ENCODE measurements around the gene CDC42BPB. TPM values are rescaled to one million over a fixed set of nuclear protein-coding genes. Genes with fewer than 3 reads are reported as not detected.
"Not testable (repeated sequence)": the region's sequence is repeated elsewhere in the genome, so short reads cannot be mapped to it uniquely, and the experiment has no call there.

Gene CDC42BPB
- total RNA-seq, 1 donor from 2014 or later: 1.6 TPM

- no peak for DNase-seq (ENCODE audit: low spot score)
- intact Hi-C loops (cut with micrococcal nuclease): no loop called here
- Mint-ChIP-seq H3K9me3 (no peaks in the 10 kb centered on the region), H3K27ac (peak overlapping the region; percentile 72), H3K36me3 (ENCODE audit: low read depth) (peaks cover 49% of the 10 kb centered on the region), H3K4me1 (ENCODE audit: low read depth) (peaks cover 23% of the 10 kb centered on the region), H3K4me3 (no peak overlapping the region), H3K27me3 (ENCODE audit: insufficient read depth) (no peaks in the 10 kb centered on the region)
These were observed 156.4 kb downstream of the CDC42BPB start for GRCh38 chr14:102900631-102901571.

- Mint-ChIP-seq H3K4me1 (ENCODE audit: low read depth) (peaks cover 23% of the 10 kb centered on the region), H3K9me3 (no peaks in the 10 kb centered on the region), H3K4me3 (no peak overlapping the region), H3K27ac (peak overlapping the region; percentile 23), H3K27me3 (ENCODE audit: insufficient read depth) (no peaks in the 10 kb centered on the region), H3K36me3 (ENCODE audit: low read depth) (peaks cover 49% of the 10 kb centered on the region)
- DNase-seq (ENCODE audit: low spot score): no peak
- intact Hi-C loops (cut with micrococcal nuclease): no loop called here
These were observed 157.8 kb downstream of the CDC42BPB start for GRCh38 chr14:102899516-102899900.

GRCh38 chr14:102898776-102899515, 158.4 kb downstream of the CDC42BPB start:
- Mint-ChIP-seq H3K36me3 (ENCODE audit: low read depth) (peaks cover 46% of the 10 kb centered on the region), H3K27me3 (ENCODE audit: insufficient read depth) (no peaks in the 10 kb centered on the region), H3K9me3 (no peaks in the 10 kb centered on the region), H3K4me1 (ENCODE audit: low read depth) (peaks cover 23% of the 10 kb centered on the region), H3K27ac (peak overlapping the region; percentile 62), H3K4me3 (no peak overlapping the region)
- no peak for DNase-seq (ENCODE audit: low spot score)
- intact Hi-C loops (cut with micrococcal nuclease): no loop called here

DNA sequence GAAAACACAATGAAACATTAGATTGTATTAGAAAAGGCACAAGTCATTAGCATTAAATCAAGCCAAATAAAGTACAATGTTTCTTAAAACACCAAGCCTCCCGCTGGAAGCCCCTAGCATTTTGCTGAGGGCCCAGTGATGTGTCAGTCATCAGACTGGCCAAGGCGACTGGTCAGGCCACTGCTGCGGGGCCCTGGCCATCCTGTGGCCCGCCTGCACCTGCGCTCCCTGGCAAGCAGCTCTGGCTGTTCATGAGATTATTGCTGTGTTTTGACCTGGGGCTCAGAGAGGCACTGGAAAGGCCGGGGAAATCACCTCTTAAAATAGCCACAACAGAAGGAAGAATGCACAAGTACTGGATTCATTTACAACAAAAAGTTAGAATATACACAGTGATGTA, 159.1 kb downstream of the CDC42BPB start:
- no peaks in the 10 kb centered on the region for H3K27me3 Mint-ChIP-seq (ENCODE audit: insufficient read depth)
- H3K4me1 Mint-ChIP-seq (ENCODE audit: low read depth): peaks cover 23% of the 10 kb centered on the region
- DNase-seq (ENCODE audit: low spot score): no peak
- H3K4me3 Mint-ChIP-seq: no peak overlapping the region
- peak overlapping the region; percentile 62 for H3K27ac Mint-ChIP-seq
- H3K9me3 Mint-ChIP-seq: no peaks in the 10 kb centered on the region
- H3K36me3 Mint-ChIP-seq (ENCODE audit: low read depth): peaks cover 45% of the 10 kb centered on the region
- intact Hi-C loops (cut with micrococcal nuclease): no loop called here

DNA sequence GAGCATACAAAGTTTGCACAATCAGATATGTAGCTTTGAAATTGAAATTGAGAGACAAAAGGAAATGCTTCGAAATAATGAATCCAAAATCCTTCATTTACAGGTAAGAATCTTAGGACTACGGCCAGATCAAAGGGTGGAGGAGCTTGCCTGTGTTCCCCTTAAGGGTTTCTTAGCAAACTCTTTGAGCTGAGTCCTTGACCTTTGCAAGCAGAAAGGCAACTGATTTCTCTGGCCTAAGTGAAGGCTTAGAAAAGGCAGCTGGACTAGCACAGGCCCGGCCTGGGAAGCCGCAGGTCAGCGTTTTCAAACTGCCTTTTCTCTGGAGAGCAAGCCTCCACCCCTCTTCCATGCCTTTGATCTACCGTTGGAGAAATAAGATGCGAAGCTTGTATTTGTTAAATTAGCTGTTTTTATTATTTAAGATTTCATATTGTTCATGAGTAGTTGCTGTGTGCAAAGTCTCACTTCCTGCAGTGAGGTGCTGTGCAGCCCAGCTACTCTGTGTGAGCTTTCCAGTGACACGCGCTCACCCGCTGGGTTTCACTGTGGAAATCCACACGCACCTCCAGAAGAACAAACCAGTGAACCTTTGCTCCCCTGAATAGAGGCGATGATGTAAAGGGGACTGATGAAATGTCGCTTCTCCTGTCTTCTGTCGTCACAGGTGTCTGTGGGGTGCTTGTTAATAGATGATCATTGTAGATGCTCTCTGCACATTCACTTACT, 159.9 kb downstream of the CDC42BPB start:
- Mint-ChIP-seq H3K4me3 (no peak overlapping the region), H3K27me3 (ENCODE audit: insufficient read depth) (no peaks in the 10 kb centered on the region), H3K4me1 (ENCODE audit: low read depth) (peaks cover 23% of the 10 kb centered on the region), H3K9me3 (no peaks in the 10 kb centered on the region), H3K36me3 (ENCODE audit: low read depth) (peaks cover 43% of the 10 kb centered on the region), H3K27ac (peak overlapping the region; percentile 77)
- no peak for DNase-seq (ENCODE audit: low spot score)
- intact Hi-C loops (cut with micrococcal nuclease): no loop called here

DNA sequence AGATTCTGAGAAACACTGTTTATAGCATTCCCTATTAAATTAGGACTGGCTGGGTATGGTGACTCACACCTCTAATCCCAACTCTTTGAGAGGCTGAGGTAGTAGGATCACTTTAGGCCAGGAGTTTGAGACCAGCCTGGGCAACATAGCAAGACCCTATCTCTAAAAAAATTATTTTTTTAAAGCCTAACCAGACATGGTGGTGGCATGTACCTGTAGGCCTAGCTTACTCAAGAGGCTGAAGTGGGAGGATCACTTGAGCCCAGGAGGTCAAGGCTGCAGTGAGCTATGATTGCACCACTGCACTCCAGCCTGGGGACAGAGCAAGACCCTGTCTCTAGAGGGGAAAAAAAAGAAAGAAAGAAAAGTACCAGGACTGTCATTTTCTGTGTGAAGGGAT, 160.6 kb downstream of the CDC42BPB start:
- H3K4me3 Mint-ChIP-seq; intact Hi-C loops (cut with micrococcal nuclease); H3K9me3 Mint-ChIP-seq; H3K27ac Mint-ChIP-seq; H3K27me3 Mint-ChIP-seq (ENCODE audit: insufficient read depth); DNase-seq (ENCODE audit: low spot score): not testable (repeated sequence)
- Mint-ChIP-seq H3K4me1 (ENCODE audit: low read depth) (peaks cover 23% of the 10 kb centered on the region), H3K36me3 (ENCODE audit: low read depth) (peaks cover 42% of the 10 kb centered on the region)

DNA sequence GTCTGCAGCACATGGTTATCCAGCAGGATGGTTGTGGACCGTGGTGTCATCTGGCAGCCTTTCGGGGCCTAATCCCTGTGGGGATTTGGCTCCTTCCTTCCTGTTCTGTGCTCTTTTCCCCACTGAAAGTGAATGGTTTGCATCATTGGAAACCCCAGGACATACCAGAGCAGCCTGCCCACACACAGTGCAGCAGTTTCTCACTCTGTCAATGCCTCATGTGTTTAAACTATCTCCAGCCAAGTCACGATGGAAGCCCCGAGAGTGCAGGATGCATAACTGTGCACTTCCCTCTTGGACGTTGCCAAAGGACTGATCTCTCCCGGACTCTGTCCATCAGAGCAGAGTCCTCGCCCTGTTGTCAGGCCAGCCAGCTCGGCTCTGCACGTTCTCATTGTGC, 163.9 kb downstream of the CDC42BPB start:
- H3K4me1 Mint-ChIP-seq (ENCODE audit: low read depth): peaks cover 8% of the 10 kb centered on the region
- H3K36me3 Mint-ChIP-seq (ENCODE audit: low read depth): peaks cover 42% of the 10 kb centered on the region
- H3K27ac Mint-ChIP-seq: no peak overlapping the region
- DNase-seq (ENCODE audit: low spot score): no peak
- intact Hi-C loops (cut with micrococcal nuclease): loop anchor here (1.0 kb wide), 1 partner anchor 62 kb away; no protein-coding TSS in a partner anchor
- H3K27me3 Mint-ChIP-seq (ENCODE audit: insufficient read depth): no peaks in the 10 kb centered on the region
- no peak overlapping the region for H3K4me3 Mint-ChIP-seq
- no peaks in the 10 kb centered on the region for H3K9me3 Mint-ChIP-seq

GRCh38 chr14:102892651-102893050, 164.7 kb downstream of the CDC42BPB start:
- H3K27ac Mint-ChIP-seq: no peak overlapping the region
- H3K4me1 Mint-ChIP-seq (ENCODE audit: low read depth): peaks cover 4% of the 10 kb centered on the region
- no peak for DNase-seq (ENCODE audit: low spot score)
- intact Hi-C loops (cut with micrococcal nuclease): loop anchor here (1.0 kb wide), 1 partner anchor 61 kb away; no protein-coding TSS in a partner anchor
- peaks cover 41% of the 10 kb centered on the region for H3K36me3 Mint-ChIP-seq (ENCODE audit: low read depth)
- H3K27me3 Mint-ChIP-seq (ENCODE audit: insufficient read depth): no peaks in the 10 kb centered on the region
- H3K9me3 Mint-ChIP-seq: no peaks in the 10 kb centered on the region
- no peak overlapping the region for H3K4me3 Mint-ChIP-seq

- H3K36me3 Mint-ChIP-seq (ENCODE audit: low read depth): peaks cover 45% of the 10 kb centered on the region
- H3K4me3 Mint-ChIP-seq: no peak overlapping the region
- H3K4me1 Mint-ChIP-seq (ENCODE audit: low read depth): no peaks in the 10 kb centered on the region
- H3K27me3 Mint-ChIP-seq (ENCODE audit: insufficient read depth): no peaks in the 10 kb centered on the region
- no peak for DNase-seq (ENCODE audit: low spot score)
- no peaks in the 10 kb centered on the region for H3K9me3 Mint-ChIP-seq
- intact Hi-C loops (cut with micrococcal nuclease): no loop called here
- no peak overlapping the region for H3K27ac Mint-ChIP-seq
These were observed 165.8 kb downstream of the CDC42BPB start for GRCh38 chr14:102891556-102891955.

DNA sequence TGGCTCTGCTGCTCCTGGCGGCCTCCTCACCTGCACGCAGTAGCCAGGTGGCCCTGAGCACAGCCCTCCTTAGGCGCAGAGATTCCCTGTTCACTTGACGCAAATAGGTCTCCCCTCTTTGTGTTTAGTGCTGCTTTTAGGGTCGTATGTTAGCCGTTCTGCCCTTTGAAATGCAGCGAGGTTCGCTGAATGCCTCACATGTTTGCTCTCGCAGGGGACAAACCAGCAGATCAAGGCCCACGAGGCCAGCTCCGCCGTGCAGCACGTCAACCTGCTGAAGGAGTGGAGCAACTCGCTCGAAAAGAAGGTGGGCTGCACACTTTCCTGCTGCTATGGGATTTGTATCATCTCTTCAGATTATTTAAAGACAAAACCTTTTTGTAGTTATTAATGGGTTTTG, 166.2 kb downstream of the CDC42BPB start:
- Mint-ChIP-seq H3K4me3 (no peak overlapping the region), H3K36me3 (ENCODE audit: low read depth) (peaks cover 45% of the 10 kb centered on the region)

DNA sequence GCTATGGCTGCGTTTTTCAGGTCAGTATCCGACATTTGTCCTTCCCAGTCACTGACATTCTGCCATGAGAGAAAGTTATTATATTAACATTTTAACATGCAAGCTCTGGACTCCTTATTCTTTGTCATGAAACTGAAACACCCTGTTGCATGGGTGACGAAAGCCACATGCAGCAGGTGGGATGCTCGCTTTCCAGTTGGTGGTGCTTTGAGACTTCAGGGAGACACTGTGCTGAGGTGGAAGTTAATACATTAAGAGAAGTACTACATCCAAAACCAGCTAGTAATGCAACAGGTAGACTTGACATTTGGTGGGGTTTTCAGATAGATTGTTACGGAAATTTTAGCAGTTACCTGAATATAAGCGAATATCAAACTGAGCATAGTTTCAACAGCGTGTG, 167.7 kb downstream of the CDC42BPB start:
- H3K4me3 Mint-ChIP-seq: no peak overlapping the region
- DNase-seq (ENCODE audit: low spot score): no peak
- H3K27ac Mint-ChIP-seq: no peak overlapping the region
- intact Hi-C loops (cut with micrococcal nuclease): no loop called here
- no peaks in the 10 kb centered on the region for H3K27me3 Mint-ChIP-seq (ENCODE audit: insufficient read depth)
- peaks cover 42% of the 10 kb centered on the region for H3K36me3 Mint-ChIP-seq (ENCODE audit: low read depth)
- H3K9me3 Mint-ChIP-seq: no peaks in the 10 kb centered on the region
- no peaks in the 10 kb centered on the region for H3K4me1 Mint-ChIP-seq (ENCODE audit: low read depth)

More for the DNA sequence above, 166.2 kb downstream of the CDC42BPB start:
- H3K27ac Mint-ChIP-seq: no peak overlapping the region
- intact Hi-C loops (cut with micrococcal nuclease): no loop called here
- H3K4me1 Mint-ChIP-seq (ENCODE audit: low read depth): no peaks in the 10 kb centered on the region
- no peaks in the 10 kb centered on the region for H3K27me3 Mint-ChIP-seq (ENCODE audit: insufficient read depth)
- no peaks in the 10 kb centered on the region for H3K9me3 Mint-ChIP-seq
- no peak for DNase-seq (ENCODE audit: low spot score)

GRCh38 chr14:102888748-102889147, 168.6 kb downstream of the CDC42BPB start:
- no peaks in the 10 kb centered on the region for H3K4me1 Mint-ChIP-seq (ENCODE audit: low read depth)
- no peaks in the 10 kb centered on the region for H3K27me3 Mint-ChIP-seq (ENCODE audit: insufficient read depth)
- H3K4me3 Mint-ChIP-seq: no peak overlapping the region
- intact Hi-C loops (cut with micrococcal nuclease): no loop called here
- no peak for DNase-seq (ENCODE audit: low spot score)
- peaks cover 45% of the 10 kb centered on the region for H3K36me3 Mint-ChIP-seq (ENCODE audit: low read depth)
- H3K27ac Mint-ChIP-seq: no peak overlapping the region
- no peaks in the 10 kb centered on the region for H3K9me3 Mint-ChIP-seq
